LNCAP (cell line): ENCODE results near the gene SH3GL3.

ENCODE experiments used
- CTCF ChIP-seq: fragments of 450-650 bp; IDR thresholded peaks from 2 replicates; pipeline ENCODE4 v1.5.1; 2017; ENCODE audit warnings: mild to moderate bottlenecking

Gene SH3GL3

GRCh38 chr15:83626171-83626802, 179.1 kb downstream of the SH3GL3 start:
- no peak for TF ChIP-seq CTCF

- TF ChIP-seq CTCF: no peak
These were observed 184.4 kb downstream of the SH3GL3 start for GRCh38 chr15:83631534-83631933.

DNA sequence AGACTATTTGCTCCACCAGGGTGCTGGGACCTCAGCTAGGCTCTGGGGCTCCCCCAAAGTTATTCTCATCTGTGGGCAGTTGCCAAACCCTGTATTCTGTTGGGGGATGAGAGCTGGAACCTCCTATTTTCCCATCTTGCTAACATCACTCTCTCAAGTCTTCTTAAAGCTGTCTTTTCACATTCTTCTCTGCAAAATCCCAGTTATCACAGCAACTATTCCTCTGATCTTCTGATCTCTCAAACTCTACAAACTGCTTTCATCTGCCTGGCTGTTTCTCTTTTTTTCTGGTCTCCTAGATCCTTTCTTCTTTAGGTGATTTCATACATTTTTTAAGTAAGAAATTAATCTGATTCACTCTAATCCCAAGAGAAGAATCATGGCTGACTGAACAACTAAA, 196.1 kb downstream of the SH3GL3 start:
- no peak for TF ChIP-seq CTCF

DNA sequence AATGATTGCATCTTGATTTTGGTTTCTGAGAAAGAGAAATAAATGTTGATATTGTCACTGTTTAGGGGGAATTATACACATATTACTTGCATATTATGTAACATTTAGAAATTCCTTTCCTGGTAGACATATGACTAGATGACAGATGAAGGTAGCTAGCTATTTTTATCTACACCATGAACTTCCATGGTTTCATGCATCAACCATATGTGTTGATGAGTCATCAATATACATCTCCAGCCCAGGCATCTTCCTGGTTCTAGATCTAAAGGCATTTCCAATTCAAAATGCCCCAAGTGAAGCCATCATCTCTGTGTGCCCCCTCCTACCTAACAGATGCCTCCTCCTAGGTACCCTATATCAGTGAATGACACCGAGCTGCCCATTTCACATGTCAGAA, 197.3 kb downstream of the SH3GL3 start:
- TF ChIP-seq CTCF: no peak

DNA sequence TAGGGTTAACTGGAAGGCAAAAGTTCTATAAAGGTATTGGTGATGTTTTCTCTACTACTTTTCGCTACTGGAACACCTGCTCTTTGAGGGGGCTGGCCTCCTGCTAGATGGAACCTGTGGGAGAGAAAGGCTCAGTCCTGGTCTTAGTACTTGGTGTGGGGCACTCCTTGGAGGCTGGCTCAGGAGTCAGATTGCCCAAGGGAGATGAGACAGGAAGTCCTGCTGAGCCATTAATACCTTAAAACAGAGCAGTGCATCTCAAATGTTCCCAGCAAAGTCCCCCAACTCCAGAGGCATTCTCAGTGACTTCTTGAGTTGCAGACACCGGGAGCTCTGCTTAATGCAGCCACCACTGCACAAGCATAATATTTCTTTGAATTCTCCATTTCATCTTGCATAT, 203.7 kb downstream of the SH3GL3 start:
- no peak for TF ChIP-seq CTCF

GRCh38 chr15:83651541-83651940, 204.4 kb downstream of the SH3GL3 start:
- no peak for TF ChIP-seq CTCF

GRCh38 chr15:83652626-83653204, 205.6 kb downstream of the SH3GL3 start:
- TF ChIP-seq CTCF: no peak

DNA sequence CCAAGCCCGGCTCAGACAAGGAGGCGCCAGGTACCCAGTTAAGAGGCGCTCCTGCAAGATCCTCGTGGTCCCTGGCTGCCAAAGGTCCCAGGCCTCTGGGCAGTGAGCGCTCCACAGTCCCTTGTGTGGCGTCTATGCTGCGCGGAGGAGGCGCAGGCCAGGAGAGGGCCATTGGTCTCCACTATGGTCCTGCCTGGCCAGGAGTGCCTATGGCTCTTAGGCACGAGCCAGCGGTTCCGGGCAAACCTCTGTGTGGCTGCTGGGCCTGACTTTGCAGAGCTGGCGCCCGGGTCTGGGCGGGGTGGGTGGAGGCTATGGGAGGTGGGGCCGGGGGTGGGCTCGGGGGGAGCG, 206.1 kb downstream of the SH3GL3 start:
- no peak for TF ChIP-seq CTCF
